HepG2 (cell line): ENCODE results near the gene CCDC57. TPM values are rescaled to one million over a fixed set of nuclear protein-coding genes. Genes with fewer than 3 reads are reported as not detected.

Source experiments
- AGO2 ChIP-seq: fragments of 200-400 bp; formaldehyde crosslinking; optimal IDR thresholded peaks from 2 replicates; pipeline ENCODE3; 2017; ENCODE audit warnings: mild to moderate bottlenecking, low read depth, low read length, moderate library complexity
- CAMTA2 ChIP-seq: sonication (generic); formaldehyde crosslinking; IDR thresholded peaks from 2 replicates; pipeline ENCODE4 v1.4.0; 2020; ENCODE audit warnings: mild to moderate bottlenecking, missing genetic modification reagents, borderline replicate concordance
- CBFB ChIP-seq: sonication (generic); formaldehyde crosslinking; IDR thresholded peaks from 2 replicates; pipeline ENCODE4 v1.4.0; 2020; ENCODE audit warnings: missing genetic modification reagents
- CREB1 ChIP-seq, 2 experiments: fragments of 450-650 bp in 1 of 2; IDR thresholded peaks; 2 replicates each; pipeline ENCODE4 v1.6.1; 2016 to 2017; ENCODE audit warnings: control low read depth in 1 of 2, mild to moderate bottlenecking in 1 of 2, missing compliant biosample characterization in 1 of 2, missing genetic modification characterization in 1 of 2
- GATAD2A ChIP-seq: IDR thresholded peaks from 2 replicates; pipeline ENCODE4 v1.6.1; 2016
- HMG20B ChIP-seq: conservative IDR thresholded peaks from 2 replicates; pipeline ENCODE4 v1.6.1; 2016; ENCODE audit warnings: missing genetic modification reagents, missing compliant biosample characterization
- PAF1 ChIP-seq: IDR thresholded peaks from 2 replicates; pipeline ENCODE4 v1.6.1; 2016; ENCODE audit warnings: missing genetic modification reagents, missing compliant biosample characterization
- RBM22 ChIP-seq: fragments of 200-400 bp; formaldehyde crosslinking; optimal IDR thresholded peaks from 2 replicates; pipeline ENCODE3; 2017; ENCODE audit warnings: mild to moderate bottlenecking, low read length, moderate library complexity
- SALL1 ChIP-seq: sonication (generic); formaldehyde crosslinking; IDR thresholded peaks from 2 replicates; pipeline ENCODE4 v1.8.0; 2022; ENCODE audit warnings: mild to moderate bottlenecking, missing genetic modification reagents
- ZMYM2 ChIP-seq: sonication (generic); formaldehyde crosslinking; IDR thresholded peaks from 2 replicates; pipeline ENCODE4 v1.8.0; 2022; ENCODE audit warnings: mild to moderate bottlenecking, missing genetic modification reagents
- ZNF143 ChIP-seq: sonication (generic); formaldehyde crosslinking; IDR thresholded peaks from 2 replicates; pipeline ENCODE4 v1.4.0; 2020; ENCODE audit warnings: missing genetic modification reagents
- ZNF17 ChIP-seq: sonication (generic); formaldehyde crosslinking; IDR thresholded peaks from 2 replicates; pipeline ENCODE4 v1.5.0; 2020; ENCODE audit warnings: mild to moderate bottlenecking, missing genetic modification reagents
- ZNF264 ChIP-seq: sonication (generic); formaldehyde crosslinking; IDR thresholded peaks from 2 replicates; pipeline ENCODE4 v1.4.0; 2020; ENCODE audit warnings: missing genetic modification reagents
- ZNF441 ChIP-seq: sonication (generic); formaldehyde crosslinking; IDR thresholded peaks from 2 replicates; pipeline ENCODE4 v1.7.0; 2021; ENCODE audit warnings: missing genetic modification reagents, borderline replicate concordance
- ZNF615 ChIP-seq: sonication (generic); formaldehyde crosslinking; IDR thresholded peaks from 2 replicates; pipeline ENCODE4 v1.5.0; 2020; ENCODE audit warnings: mild to moderate bottlenecking, missing genetic modification reagents, borderline replicate concordance
- ZNF703 ChIP-seq: sonication (generic); formaldehyde crosslinking; IDR thresholded peaks from 2 replicates; pipeline ENCODE4 v1.5.1; 2020; ENCODE audit warnings: missing genetic modification reagents, mild to moderate bottlenecking, moderate library complexity, borderline replicate concordance
- ZNF746 ChIP-seq: sonication (generic); formaldehyde crosslinking; IDR thresholded peaks from 2 replicates; pipeline ENCODE4 v1.8.0; 2022; ENCODE audit warnings: mild to moderate bottlenecking, missing genetic modification reagents
- polyA plus RNA-seq, 8 experiments: library from polyadenylated mRNA; depleted of rRNA in 3 of 8; stranded (reverse) in 7 of 8; unstranded in 1 of 8; fragments of >200 nt; fragmentation: Illumina TruSeq in 4 of 8; extraction: Trizol in 4 of 8; gene quantifications; 2 replicates each; pipeline versions ENCODE4 v1.2.1 to v1.2.3, GENCODE V29; 2011 to 2016; ENCODE audit warnings: low read depth in 4 of 8, missing spikeins in 1 of 8, mixed read lengths in 1 of 8; ENCODE audit not compliant: insufficient read depth in 1 of 8
- total RNA-seq, 5 experiments: library from RNA; depleted of rRNA; stranded (reverse); fragments of >200 nt; fragmentation: Illumina TruSeq; extraction: Trizol; gene quantifications; 2 replicates each; pipeline ENCODE4 v1.2.3, GENCODE V29; 2016; ENCODE audit warnings: low read depth in 1 of 5
- TF ChIP-seq, protein P1 (sequence below): sonication (generic); formaldehyde crosslinking; IDR thresholded peaks from 2 replicates; pipeline ENCODE4 v1.4.0; 2020; ENCODE audit warnings: missing genetic modification reagents; ENCODE audit errors: not compliant biosample characterization
- TF ChIP-seq, protein P2 (sequence below): IDR thresholded peaks from 2 replicates; pipeline ENCODE4 v1.6.1; 2016; ENCODE audit warnings: low read depth, control low read depth
- TF ChIP-seq, protein P3 (sequence below): sonication (generic); formaldehyde crosslinking; IDR thresholded peaks from 2 replicates; pipeline ENCODE4 v1.8.0; 2023; ENCODE audit warnings: mild to moderate bottlenecking, missing genetic modification reagents
- TF ChIP-seq, protein P4 (sequence below): sonication (generic); formaldehyde crosslinking; IDR thresholded peaks from 2 replicates; pipeline ENCODE4 v1.8.0; 2022; ENCODE audit warnings: mild to moderate bottlenecking, missing genetic modification reagents; ENCODE audit not compliant: insufficient replicate concordance
- TF ChIP-seq, protein P5 (sequence below): sonication (generic); formaldehyde crosslinking; IDR thresholded peaks from 2 replicates; pipeline ENCODE4 v1.4.0; 2020; ENCODE audit warnings: missing genetic modification reagents

The CCDC57 gene
- total and polyA plus RNA-seq, 2 of the 13 experiments (the other 11 are each of a cell fraction or from before 2014, with no cell fraction given), result 59.3 to 59.9 TPM

DNA sequence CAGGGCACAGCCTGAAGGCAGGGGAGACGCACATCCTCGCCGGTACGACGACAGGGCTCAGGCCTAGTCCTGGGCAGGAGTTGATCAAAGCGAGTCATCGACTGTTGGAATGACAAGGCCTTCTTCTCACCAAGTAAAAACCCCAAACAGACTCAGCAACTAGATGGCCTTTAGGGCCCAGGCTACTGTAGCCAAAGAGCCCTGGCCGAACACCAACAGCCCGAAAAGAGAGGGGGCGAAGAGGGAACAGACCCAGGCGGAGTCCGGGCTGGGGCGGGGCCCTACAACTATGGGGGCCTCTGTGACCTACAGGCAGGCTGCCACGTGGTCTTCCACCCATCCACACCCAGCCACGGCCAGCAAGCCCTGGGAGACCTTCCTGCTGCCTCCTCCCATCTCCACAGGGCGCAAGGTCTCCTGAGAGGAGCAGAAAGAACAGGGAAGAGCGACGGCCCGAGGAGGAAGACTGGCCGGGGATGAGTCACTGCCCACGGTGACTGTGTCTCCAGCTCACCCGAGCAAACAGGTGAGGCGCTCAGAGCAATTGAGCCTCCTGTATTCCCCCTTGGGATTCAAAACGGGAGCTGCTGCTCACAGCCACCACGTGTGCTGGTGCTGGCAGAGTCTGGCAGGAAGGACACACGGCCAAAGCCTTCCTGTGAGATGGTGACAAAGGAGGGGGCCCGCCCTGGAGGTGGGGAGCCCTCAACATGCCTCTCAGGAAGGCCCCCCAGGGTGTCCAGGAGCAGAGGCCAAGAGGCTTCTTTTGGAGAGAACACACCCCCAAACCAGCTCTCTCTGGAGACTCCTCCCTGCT lies 33.9 kb upstream of the CCDC57 start (continued):
- TF ChIP-seq ZNF615, result 0 out of 2 replicates have a peak, but pooled peaks have one; percentile 26
- no peak for TF ChIP-seq CREB1 (IDR thresholded peaks at IDR 0.05)
- TF ChIP-seq CREB1 (CRISPR knock-in tag; IDR thresholded peaks at IDR 0.05), result no peak
- peak; percentile 44 for TF ChIP-seq AGO2
- no peak for TF ChIP-seq ZNF264 (CRISPR knock-in tag)
- TF ChIP-seq CBFB (CRISPR knock-in tag), result no peak
- no peak for TF ChIP-seq ZMYM2
- TF ChIP-seq CAMTA2 (CRISPR knock-in tag), result no peak
- TF ChIP-seq ZNF703 (CRISPR knock-in tag), result no peak
- TF ChIP-seq, protein P1, sequence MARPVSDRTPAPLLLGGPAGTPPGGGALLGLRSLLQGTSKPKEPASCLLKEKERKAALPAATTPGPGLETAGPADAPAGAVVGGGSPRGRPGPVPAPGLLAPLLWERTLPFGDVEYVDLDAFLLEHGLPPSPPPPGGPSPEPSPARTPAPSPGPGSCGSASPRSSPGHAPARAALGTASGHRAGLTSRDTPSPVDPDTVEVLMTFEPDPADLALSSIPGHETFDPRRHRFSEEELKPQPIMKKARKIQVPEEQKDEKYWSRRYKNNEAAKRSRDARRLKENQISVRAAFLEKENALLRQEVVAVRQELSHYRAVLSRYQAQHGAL, result no peak
- no peak for TF ChIP-seq HMG20B
- no peak for TF ChIP-seq ZNF746 (CRISPR knock-in tag)
- TF ChIP-seq, protein P2, sequence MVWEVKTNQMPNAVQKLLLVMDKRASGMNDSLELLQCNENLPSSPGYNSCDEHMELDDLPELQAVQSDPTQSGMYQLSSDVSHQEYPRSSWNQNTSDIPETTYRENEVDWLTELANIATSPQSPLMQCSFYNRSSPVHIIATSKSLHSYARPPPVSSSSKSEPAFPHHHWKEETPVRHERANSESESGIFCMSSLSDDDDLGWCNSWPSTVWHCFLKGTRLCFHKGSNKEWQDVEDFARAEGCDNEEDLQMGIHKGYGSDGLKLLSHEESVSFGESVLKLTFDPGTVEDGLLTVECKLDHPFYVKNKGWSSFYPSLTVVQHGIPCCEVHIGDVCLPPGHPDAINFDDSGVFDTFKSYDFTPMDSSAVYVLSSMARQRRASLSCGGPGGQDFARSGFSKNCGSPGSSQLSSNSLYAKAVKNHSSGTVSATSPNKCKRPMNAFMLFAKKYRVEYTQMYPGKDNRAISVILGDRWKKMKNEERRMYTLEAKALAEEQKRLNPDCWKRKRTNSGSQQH (CRISPR knock-in tag), result no peak
- TF ChIP-seq GATAD2A (CRISPR knock-in tag), result no peak
- TF ChIP-seq SALL1 (CRISPR knock-in tag), result no peak
- TF ChIP-seq, protein P3, sequence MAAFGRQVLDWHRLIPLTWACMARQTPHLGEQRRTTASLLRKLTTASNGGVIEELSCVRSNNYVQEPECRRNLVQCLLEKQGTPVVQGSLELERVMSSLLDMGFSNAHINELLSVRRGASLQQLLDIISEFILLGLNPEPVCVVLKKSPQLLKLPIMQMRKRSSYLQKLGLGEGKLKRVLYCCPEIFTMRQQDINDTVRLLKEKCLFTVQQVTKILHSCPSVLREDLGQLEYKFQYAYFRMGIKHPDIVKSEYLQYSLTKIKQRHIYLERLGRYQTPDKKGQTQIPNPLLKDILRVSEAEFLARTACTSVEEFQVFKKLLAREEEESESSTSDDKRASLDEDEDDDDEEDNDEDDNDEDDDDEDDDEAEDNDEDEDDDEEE (CRISPR knock-in tag), result no peak
- TF ChIP-seq, protein P4, sequence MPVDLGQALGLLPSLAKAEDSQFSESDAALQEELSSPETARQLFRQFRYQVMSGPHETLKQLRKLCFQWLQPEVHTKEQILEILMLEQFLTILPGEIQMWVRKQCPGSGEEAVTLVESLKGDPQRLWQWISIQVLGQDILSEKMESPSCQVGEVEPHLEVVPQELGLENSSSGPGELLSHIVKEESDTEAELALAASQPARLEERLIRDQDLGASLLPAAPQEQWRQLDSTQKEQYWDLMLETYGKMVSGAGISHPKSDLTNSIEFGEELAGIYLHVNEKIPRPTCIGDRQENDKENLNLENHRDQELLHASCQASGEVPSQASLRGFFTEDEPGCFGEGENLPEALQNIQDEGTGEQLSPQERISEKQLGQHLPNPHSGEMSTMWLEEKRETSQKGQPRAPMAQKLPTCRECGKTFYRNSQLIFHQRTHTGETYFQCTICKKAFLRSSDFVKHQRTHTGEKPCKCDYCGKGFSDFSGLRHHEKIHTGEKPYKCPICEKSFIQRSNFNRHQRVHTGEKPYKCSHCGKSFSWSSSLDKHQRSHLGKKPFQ (CRISPR knock-in tag), result no peak
- TF ChIP-seq, protein P5, sequence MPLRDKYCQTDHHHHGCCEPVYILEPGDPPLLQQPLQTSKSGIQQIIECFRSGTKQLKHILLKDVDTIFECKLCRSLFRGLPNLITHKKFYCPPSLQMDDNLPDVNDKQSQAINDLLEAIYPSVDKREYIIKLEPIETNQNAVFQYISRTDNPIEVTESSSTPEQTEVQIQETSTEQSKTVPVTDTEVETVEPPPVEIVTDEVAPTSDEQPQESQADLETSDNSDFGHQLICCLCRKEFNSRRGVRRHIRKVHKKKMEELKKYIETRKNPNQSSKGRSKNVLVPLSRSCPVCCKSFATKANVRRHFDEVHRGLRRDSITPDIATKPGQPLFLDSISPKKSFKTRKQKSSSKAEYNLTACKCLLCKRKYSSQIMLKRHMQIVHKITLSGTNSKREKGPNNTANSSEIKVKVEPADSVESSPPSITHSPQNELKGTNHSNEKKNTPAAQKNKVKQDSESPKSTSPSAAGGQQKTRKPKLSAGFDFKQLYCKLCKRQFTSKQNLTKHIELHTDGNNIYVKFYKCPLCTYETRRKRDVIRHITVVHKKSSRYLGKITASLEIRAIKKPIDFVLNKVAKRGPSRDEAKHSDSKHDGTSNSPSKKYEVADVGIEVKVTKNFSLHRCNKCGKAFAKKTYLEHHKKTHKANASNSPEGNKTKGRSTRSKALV (CRISPR knock-in tag), result no peak
- no peak for TF ChIP-seq ZNF17 (CRISPR knock-in tag)
- 0 out of 2 replicates have a peak, but pooled peaks have one; percentile 10 for TF ChIP-seq PAF1 (CRISPR knock-in tag)
- TF ChIP-seq RBM22, result peak; percentile 8
- TF ChIP-seq ZNF441 (CRISPR knock-in tag), result no peak
- TF ChIP-seq ZNF143 (CRISPR knock-in tag), result no peak
